Neural cell (in vitro differentiated cells): Measurements from ENCODE around the gene ERGIC3. TPM values are rescaled to one million over a fixed set of nuclear protein-coding genes. Genes with fewer than 3 reads are reported as not detected.

Experiments used
- H2AFZ ChIP-seq: fragments of 200-600, 300-800 bp; sonication (generic), shearing (Covaris generic); 2 replicates; pipeline ENCODE4 v1.6.0; 2014; ENCODE audit warnings: low read depth, mild to moderate bottlenecking, antibody characterized with exemption, low read length, moderate library complexity
- H3F3A ChIP-seq: fragments of 200-600 bp; shearing (Covaris generic); 2 replicates; pipeline ENCODE4 v1.6.1; 2016; ENCODE audit warnings: mild to moderate bottlenecking, moderate library complexity, mixed read lengths, antibody characterized with exemption, low read length; ENCODE audit not compliant: insufficient read depth, poor library complexity, severe bottlenecking
- H3K27ac ChIP-seq: fragments of 200-600, 300-800 bp; sonication (generic), shearing (Covaris generic); 2 replicates; pipeline ENCODE4 v1.5.1; 2014; ENCODE audit warnings: mild to moderate bottlenecking, low read length, moderate library complexity
- H3K27me3 ChIP-seq: fragments of 300-800, 200-600 bp; sonication (generic), shearing (Covaris generic); 2 replicates; pipeline ENCODE4 v1.6.0; 2014; ENCODE audit warnings: mild to moderate bottlenecking, low read depth, low read length, moderate library complexity; ENCODE audit not compliant: insufficient read depth
- H3K36me3 ChIP-seq: fragments of 300-800, 200-600 bp; sonication (generic), shearing (Covaris generic); 2 replicates; pipeline ENCODE4 v1.5.1; 2014; ENCODE audit warnings: mild to moderate bottlenecking, antibody characterized with exemption, low read length, moderate library complexity; ENCODE audit not compliant: insufficient read depth
- H3K4me2 ChIP-seq: fragments of 300-800, 200-600 bp; sonication (generic), shearing (Covaris generic); 2 replicates; pipeline ENCODE4 v1.6.0; 2014; ENCODE audit warnings: mild to moderate bottlenecking, low read length
- H3K4me3 ChIP-seq: fragments of 300-800, 200-600 bp; sonication (generic), shearing (Covaris generic); 2 replicates; pipeline ENCODE4 v1.5.1; 2014; ENCODE audit warnings: mild to moderate bottlenecking, low read length, moderate library complexity
- H3K79me2 ChIP-seq: fragments of 200-600 bp; shearing (Covaris generic); replicated peaks from 2 replicates; pipeline ENCODE4 v1.6.0; 2014; ENCODE audit warnings: mild to moderate bottlenecking, low read length, moderate library complexity; ENCODE audit not compliant: insufficient read depth
- H3K9ac ChIP-seq: fragments of 300-800, 200-600 bp; sonication (generic), shearing (Covaris generic); 2 replicates; pipeline ENCODE4 v1.6.1; 2016; ENCODE audit warnings: mild to moderate bottlenecking, low read length, mixed read lengths
- H3K9me2 ChIP-seq: fragments of 200-600 bp; shearing (Covaris generic); 2 replicates; pipeline ENCODE4 v1.6.1; 2016; ENCODE audit warnings: mild to moderate bottlenecking, low read length, mixed read lengths; ENCODE audit not compliant: insufficient read depth
- H3K9me3 ChIP-seq: fragments of 200-600, 300-800 bp; sonication (generic), shearing (Covaris generic); 2 replicates; pipeline ENCODE4 v1.6.1; 2016; ENCODE audit warnings: mild to moderate bottlenecking, mixed run types, low read length, moderate library complexity, mixed read lengths
- H4K20me1 ChIP-seq: fragments of 200-600 bp; shearing (Covaris generic); 2 replicates; pipeline ENCODE4 v1.6.1; 2016; ENCODE audit warnings: mild to moderate bottlenecking, mixed run types; ENCODE audit not compliant: insufficient read depth
- EP300 ChIP-seq: fragments of 450-650 bp; conservative IDR thresholded peaks from 2 replicates; pipeline ENCODE4 v1.6.1; 2014; ENCODE audit warnings: antibody characterized with exemption, mild to moderate bottlenecking, moderate library complexity; ENCODE audit not compliant: poor library complexity, severe bottlenecking
- EZH2 ChIP-seq: fragments of 200-600, 300-800 bp; shearing (Covaris generic), sonication (generic); IDR thresholded peaks from 2 replicates; pipeline ENCODE4 v1.6.1; 2014; ENCODE audit warnings: antibody characterized with exemption, low read length, borderline replicate concordance, mild to moderate bottlenecking; ENCODE audit not compliant: insufficient read depth, poor library complexity, severe bottlenecking
- MXI1 ChIP-seq: fragments of 450-650 bp; conservative IDR thresholded peaks from 2 replicates; pipeline ENCODE4 v1.6.1; 2014; ENCODE audit warnings: antibody characterized with exemption, mild to moderate bottlenecking; ENCODE audit not compliant: poor library complexity, severe bottlenecking
- POLR2AphosphoS5 ChIP-seq: IDR thresholded peaks from 2 replicates; pipeline ENCODE4 v1.6.1; 2012
- RAD21 ChIP-seq: fragments of 450-650 bp; conservative IDR thresholded peaks from 2 replicates; pipeline ENCODE4 v1.6.1; 2014; ENCODE audit warnings: antibody characterized with exemption, mild to moderate bottlenecking, moderate library complexity
- SMC3 ChIP-seq: fragments of 450-650 bp; conservative IDR thresholded peaks from 2 replicates; pipeline ENCODE4 v1.6.1; 2014; ENCODE audit warnings: antibody characterized with exemption, mild to moderate bottlenecking, moderate library complexity; ENCODE audit not compliant: poor library complexity
- TAF1 ChIP-seq: IDR thresholded peaks from 2 replicates; pipeline ENCODE4 v1.6.1; 2012; ENCODE audit warnings: low read depth
- polyA plus RNA-seq: library from polyadenylated mRNA; depleted of rRNA; stranded (reverse); fragments of >200 nt; gene quantifications from 2 replicates; pipeline ENCODE4 v1.2.3, GENCODE V29; 2014
- small RNA-seq, 3 experiments: library from RNA; depleted of rRNA; stranded (forward); fragments of <200 nt; gene quantifications; one replicate each; pipeline ENCODE3, GENCODE V24; 2012
- TF ChIP-seq, protein P1 (sequence below): fragments of 450-650 bp; IDR thresholded peaks from 2 replicates; pipeline ENCODE4 v1.5.1; 2014; ENCODE audit warnings: antibody characterized with exemption, mild to moderate bottlenecking, moderate library complexity; ENCODE audit not compliant: poor library complexity, severe bottlenecking
- TF ChIP-seq, protein P2 (sequence below): IDR thresholded peaks from 2 replicates; pipeline ENCODE4 v1.6.1; 2012; ENCODE audit warnings: borderline replicate concordance

The ERGIC3 gene
- polyA plus RNA-seq, 1 donor from 2014 or later: 385 TPM

DNA sequence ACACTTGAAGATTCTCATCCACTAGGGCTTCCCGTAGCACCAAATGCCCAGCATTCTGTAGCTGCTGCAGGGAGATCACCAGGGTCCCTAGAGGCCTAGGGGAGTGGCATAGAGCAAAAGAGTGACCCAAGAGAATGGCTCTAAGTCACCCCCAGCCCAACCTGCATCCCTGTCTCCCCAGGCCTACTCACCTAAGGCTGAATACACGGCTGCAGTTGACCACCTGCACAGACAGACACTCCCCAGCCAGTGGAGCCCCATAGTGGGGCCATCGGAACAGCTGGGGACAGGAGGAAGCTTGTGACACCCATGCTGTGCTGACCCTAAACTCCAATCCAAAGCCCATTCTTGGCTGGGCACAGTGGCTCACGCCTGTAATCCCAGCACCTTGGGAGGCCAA, 64.2 kb downstream of the ERGIC3 start:
- no peaks in the 10 kb centered on the region for H3K9me3 ChIP-seq
- H3K27me3 ChIP-seq: peaks cover 16% of the 10 kb centered on the region
- H2AFZ ChIP-seq: no peak overlapping the region
- H3F3A ChIP-seq: no peaks in the 10 kb centered on the region
- no peak overlapping the region for H3K4me2 ChIP-seq
- no peak for TF ChIP-seq TAF1
- TF ChIP-seq POLR2AphosphoS5: no peak
- TF ChIP-seq SMC3: no peak
- no peak for TF ChIP-seq EZH2
- TF ChIP-seq, protein P1, sequence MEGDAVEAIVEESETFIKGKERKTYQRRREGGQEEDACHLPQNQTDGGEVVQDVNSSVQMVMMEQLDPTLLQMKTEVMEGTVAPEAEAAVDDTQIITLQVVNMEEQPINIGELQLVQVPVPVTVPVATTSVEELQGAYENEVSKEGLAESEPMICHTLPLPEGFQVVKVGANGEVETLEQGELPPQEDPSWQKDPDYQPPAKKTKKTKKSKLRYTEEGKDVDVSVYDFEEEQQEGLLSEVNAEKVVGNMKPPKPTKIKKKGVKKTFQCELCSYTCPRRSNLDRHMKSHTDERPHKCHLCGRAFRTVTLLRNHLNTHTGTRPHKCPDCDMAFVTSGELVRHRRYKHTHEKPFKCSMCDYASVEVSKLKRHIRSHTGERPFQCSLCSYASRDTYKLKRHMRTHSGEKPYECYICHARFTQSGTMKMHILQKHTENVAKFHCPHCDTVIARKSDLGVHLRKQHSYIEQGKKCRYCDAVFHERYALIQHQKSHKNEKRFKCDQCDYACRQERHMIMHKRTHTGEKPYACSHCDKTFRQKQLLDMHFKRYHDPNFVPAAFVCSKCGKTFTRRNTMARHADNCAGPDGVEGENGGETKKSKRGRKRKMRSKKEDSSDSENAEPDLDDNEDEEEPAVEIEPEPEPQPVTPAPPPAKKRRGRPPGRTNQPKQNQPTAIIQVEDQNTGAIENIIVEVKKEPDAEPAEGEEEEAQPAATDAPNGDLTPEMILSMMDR: no peak
- TF ChIP-seq, protein P2, sequence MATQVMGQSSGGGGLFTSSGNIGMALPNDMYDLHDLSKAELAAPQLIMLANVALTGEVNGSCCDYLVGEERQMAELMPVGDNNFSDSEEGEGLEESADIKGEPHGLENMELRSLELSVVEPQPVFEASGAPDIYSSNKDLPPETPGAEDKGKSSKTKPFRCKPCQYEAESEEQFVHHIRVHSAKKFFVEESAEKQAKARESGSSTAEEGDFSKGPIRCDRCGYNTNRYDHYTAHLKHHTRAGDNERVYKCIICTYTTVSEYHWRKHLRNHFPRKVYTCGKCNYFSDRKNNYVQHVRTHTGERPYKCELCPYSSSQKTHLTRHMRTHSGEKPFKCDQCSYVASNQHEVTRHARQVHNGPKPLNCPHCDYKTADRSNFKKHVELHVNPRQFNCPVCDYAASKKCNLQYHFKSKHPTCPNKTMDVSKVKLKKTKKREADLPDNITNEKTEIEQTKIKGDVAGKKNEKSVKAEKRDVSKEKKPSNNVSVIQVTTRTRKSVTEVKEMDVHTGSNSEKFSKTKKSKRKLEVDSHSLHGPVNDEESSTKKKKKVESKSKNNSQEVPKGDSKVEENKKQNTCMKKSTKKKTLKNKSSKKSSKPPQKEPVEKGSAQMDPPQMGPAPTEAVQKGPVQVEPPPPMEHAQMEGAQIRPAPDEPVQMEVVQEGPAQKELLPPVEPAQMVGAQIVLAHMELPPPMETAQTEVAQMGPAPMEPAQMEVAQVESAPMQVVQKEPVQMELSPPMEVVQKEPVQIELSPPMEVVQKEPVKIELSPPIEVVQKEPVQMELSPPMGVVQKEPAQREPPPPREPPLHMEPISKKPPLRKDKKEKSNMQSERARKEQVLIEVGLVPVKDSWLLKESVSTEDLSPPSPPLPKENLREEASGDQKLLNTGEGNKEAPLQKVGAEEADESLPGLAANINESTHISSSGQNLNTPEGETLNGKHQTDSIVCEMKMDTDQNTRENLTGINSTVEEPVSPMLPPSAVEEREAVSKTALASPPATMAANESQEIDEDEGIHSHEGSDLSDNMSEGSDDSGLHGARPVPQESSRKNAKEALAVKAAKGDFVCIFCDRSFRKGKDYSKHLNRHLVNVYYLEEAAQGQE: no peak
- TF ChIP-seq MXI1: no peak
- no peak for TF ChIP-seq RAD21
- no peak for TF ChIP-seq EP300
- no peak overlapping the region for H3K4me3 ChIP-seq
- H3K79me2 ChIP-seq: no peaks in the 10 kb centered on the region
- no peaks in the 10 kb centered on the region for H3K9me2 ChIP-seq
- H4K20me1 ChIP-seq: no peaks in the 10 kb centered on the region
- H3K27ac ChIP-seq: no peak overlapping the region
- no peaks in the 10 kb centered on the region for H3K36me3 ChIP-seq
- H3K9ac ChIP-seq: no peak overlapping the region

Small RNAs within 50 kb of the gene (small RNA-seq; reads per million reads assigned to genes)
- 0 reads per million in 3 experiments for gene RPL37P1

Other genes with a start within 250 kb of the ERGIC3 start
- gene FAM83C, start 249.7 kb upstream of the ERGIC3 start, polyA plus RNA-seq: not detected in 2 replicates
- gene UQCC1, start 130.1 kb upstream of the ERGIC3 start, polyA plus RNA-seq: 33.2 and 33.7 TPM in 2 replicates
- gene GDF5, start 103.8 kb upstream of the ERGIC3 start, polyA plus RNA-seq: not detected in 2 replicates
- gene CEP250, start 86.5 kb upstream of the ERGIC3 start, polyA plus RNA-seq: 22.0 and 25.8 TPM in 2 replicates
- not detected in 2 replicates for gene C20orf173, start 12.4 kb upstream of the ERGIC3 start, polyA plus RNA-seq
- 1.2 and 4.0 TPM in 2 replicates for gene SPAG4, start 73.8 kb downstream of the ERGIC3 start, polyA plus RNA-seq
- 148 and 183 TPM in 2 replicates for gene CPNE1, start 122.8 kb downstream of the ERGIC3 start, polyA plus RNA-seq
- gene RBM12, start 122.8 kb downstream of the ERGIC3 start, polyA plus RNA-seq: 53.9 and 66.0 TPM in 2 replicates
- 55.2 and 67.0 TPM in 2 replicates for gene NFS1, start 157.3 kb downstream of the ERGIC3 start, polyA plus RNA-seq
- 514 and 557 TPM in 2 replicates for gene ROMO1, start 157.3 kb downstream of the ERGIC3 start, polyA plus RNA-seq
- gene RBM39, start 200.2 kb downstream of the ERGIC3 start, polyA plus RNA-seq: 750 and 839 TPM in 2 replicates
- gene PHF20, start 229.9 kb downstream of the ERGIC3 start, polyA plus RNA-seq: 49.2 and 54.8 TPM in 2 replicates